T-helper 2 cell treated with Interferon-gamma antibody and Interleukin-4, amounts not matched to agents 100 ng/mL and 5 ng/mL, for 36 hours (primary cell): ENCODE measurements around the gene CCDC28B. TPM values are rescaled to one million over a fixed set of nuclear protein-coding genes. Genes with fewer than 3 reads are reported as not detected.

Source experiments
- intact Hi-C: fragments of 100-400 bp; cut with micrococcal nuclease; formaldehyde crosslinking; loops from one replicate; pipeline ENCODE4 v1.15.1; 2023
- total RNA-seq: library from RNA; stranded (reverse); gene quantifications from 2 replicates; pipeline ENCODE4 v1.2.3, GENCODE V29; 2022

Gene CCDC28B
- total RNA-seq, 1 donor from 2014 or later: 35.5 TPM

- intact Hi-C loops: loop anchor here (1.0 to 10.0 kb wide), 6 partner anchors 23 to 315 kb away; partner anchors contain the start of genes CCDC28B, EIF3I, MARCKSL1 and PTP4A2
Measured at GRCh38 chr1:32249831-32250525, 49.6 kb downstream of the CCDC28B start.

GRCh38 chr1:32250893-32251716, 50.7 kb downstream of the CCDC28B start, which contains the start of gene LCK:
Gene LCK (plus strand): TSS chr1:32251265. CDS start chr1:32274330, 23,065 bp downstream.
- intact Hi-C loops: loop anchor here (1.0 to 10.0 kb wide), 5 partner anchors 22 to 316 kb away; partner anchors contain the start of genes CCDC28B, EIF3I, MARCKSL1 and PTP4A2

Other genes starting within 250 kb of the CCDC28B start
- gene KHDRBS1, start 186.7 kb upstream of the CCDC28B start, total RNA-seq: 160 and 162 TPM in 2 replicates
- 32.7 and 34.8 TPM in 2 replicates for gene TMEM39B, start 127.7 kb upstream of the CCDC28B start, total RNA-seq
- 64.9 and 67.0 TPM in 2 replicates for gene KPNA6, start 92.5 kb upstream of the CCDC28B start, total RNA-seq
- 79.4 and 79.8 TPM in 2 replicates for gene TXLNA, start 20.9 kb upstream of the CCDC28B start, total RNA-seq
- 4.3 and 5.3 TPM in 2 replicates for gene IQCC, start 5.1 kb downstream of the CCDC28B start, total RNA-seq
- not detected in 2 replicates for gene DCDC2B, start 8.5 kb downstream of the CCDC28B start, total RNA-seq
- 13.7 and 17.5 TPM in 2 replicates for gene TMEM234, start 21.8 kb downstream of the CCDC28B start, total RNA-seq
- gene EIF3I, start 21.8 kb downstream of the CCDC28B start, total RNA-seq: 203 and 215 TPM in 2 replicates
- 0.34 and 0.52 TPM in 2 replicates for gene FAM167B, start 46.6 kb downstream of the CCDC28B start, total RNA-seq
- 413 and 422 TPM in 2 replicates for gene LCK, start 50.7 kb downstream of the CCDC28B start, total RNA-seq
- 202 and 216 TPM in 2 replicates for gene HDAC1, start 91.5 kb downstream of the CCDC28B start, total RNA-seq
- gene MARCKSL1, start 135.6 kb downstream of the CCDC28B start, total RNA-seq: 24.6 and 28.4 TPM in 2 replicates
- gene FAM229A, start 161.9 kb downstream of the CCDC28B start, total RNA-seq: 7.3 and 7.9 TPM in 2 replicates
- 0.64 and 1.7 TPM in 2 replicates for gene TSSK3, start 161.9 kb downstream of the CCDC28B start, total RNA-seq
- 48.3 and 49.9 TPM in 2 replicates for gene BSDC1, start 193.8 kb downstream of the CCDC28B start, total RNA-seq